Panc1 (cell line): ENCODE results near the gene SAMM50. TPM values are rescaled to one million over a fixed set of nuclear protein-coding genes. Genes with fewer than 3 reads are reported as not detected.

Experiments used
- ATAC-seq: fragments of 200-7000 bp; cut with Tn5 transposase; 2 replicates; pipeline ENCODE4 v1.9.1; 2020; ENCODE audit warnings: mild to moderate bottlenecking, moderate library complexity
- BruUV-seq: library from RNA; stranded (reverse); fragments of 400-500 nt; replicated peaks from 2 replicates; lab custom pipeline; 2021; lab: Mats Ljungman, UMichigan
- CTCF ChIA-PET: fragments of 300-600 bp; sonication (Branson Sonifier 250); formaldehyde crosslinking; loops from one replicate; lab custom pipeline; 2022; ENCODE audit warnings: antibody characterized with exemption; lab: Charles Lee
- POLR2A ChIA-PET: fragments of 300-600 bp; sonication (Branson Sonifier 250); formaldehyde crosslinking; loops from one replicate; lab custom pipeline; 2022; ENCODE audit warnings: antibody characterized with exemption; lab: Charles Lee
- DNase-seq: peaks from one replicate; pipeline ENCODE4 v3.0.0-alpha.2; 2010; ENCODE audit warnings: low read depth, low spot score
- H3K27ac ChIP-seq: 2 replicates; pipeline ENCODE4 v1.5.1; 2011; ENCODE audit warnings: mild to moderate bottlenecking, low read length, inconsistent platforms
- H3K27me3 ChIP-seq: fragments of 200-500 bp; sonication (Bioruptor generic); 2 replicates; pipeline ENCODE4 v1.6.0; 2014; ENCODE audit warnings: low read length, inconsistent platforms; ENCODE audit not compliant: control insufficient read depth, insufficient read depth
- H3K36me3 ChIP-seq: fragments of 200-500 bp; sonication (Bioruptor generic); 2 replicates; pipeline ENCODE4 v1.5.1; 2014; ENCODE audit warnings: inconsistent platforms, mild to moderate bottlenecking, low read length, moderate library complexity; ENCODE audit not compliant: control insufficient read depth, insufficient read depth
- H3K4me1 ChIP-seq: 2 replicates; pipeline ENCODE4 v1.5.1; 2011; ENCODE audit warnings: inconsistent platforms, mild to moderate bottlenecking, low read length, moderate library complexity; ENCODE audit not compliant: control insufficient read depth, insufficient read depth
- H3K4me3 ChIP-seq, 2 experiments: 2 replicates each; pipeline ENCODE4 v1.5.1; 2011 to 2012; ENCODE audit warnings: low read depth in 2 of 2, low read length in 2 of 2, mild to moderate bottlenecking in 2 of 2, inconsistent platforms in 1 of 2, moderate library complexity in 1 of 2
- H3K9me3 ChIP-seq: fragments of 200-500 bp; sonication (Bioruptor generic); 2 replicates; pipeline ENCODE4 v1.5.1; 2014; ENCODE audit warnings: low read depth, mild to moderate bottlenecking, inconsistent platforms, low read length, moderate library complexity; ENCODE audit not compliant: control insufficient read depth, insufficient read depth
- POLR2AphosphoS5 ChIP-seq: IDR thresholded peaks from 2 replicates; pipeline ENCODE4 v1.6.1; 2012; ENCODE audit warnings: mild to moderate bottlenecking, low read depth, low read length, moderate library complexity
- REST ChIP-seq, 2 experiments: IDR thresholded peaks; 2 replicates each; pipeline ENCODE4 v1.6.1; 2011 to 2012; ENCODE audit warnings: low read depth in 2 of 2, control low read depth in 1 of 2, low read length in 1 of 2, mild to moderate bottlenecking in 1 of 2, moderate library complexity in 1 of 2; ENCODE audit not compliant: insufficient read depth in 1 of 2
- SIN3A ChIP-seq: IDR thresholded peaks from 2 replicates; pipeline ENCODE4 v1.6.1; 2012; ENCODE audit warnings: low read depth, mild to moderate bottlenecking, low read length, moderate library complexity, borderline replicate concordance; ENCODE audit not compliant: insufficient read depth
- TCF7L2 ChIP-seq: IDR thresholded peaks from 2 replicates; pipeline ENCODE4 v1.6.1; 2011; ENCODE audit warnings: mild to moderate bottlenecking, low read depth, low read length, inconsistent platforms
- in situ Hi-C: cut with HindIII; loops from 2 replicates; pipeline ENCODE4 v1.10.0; 2016; ENCODE audit warnings: low sequenced_read_pairs, low pct_unique_long_range_greater_than_20kb
- intact Hi-C: fragments of 100-400 bp; cut with micrococcal nuclease; formaldehyde crosslinking; loops from one replicate; pipeline ENCODE4 v1.10.0; 2022; ENCODE audit not compliant: unreplicated experiment
- total RNA-seq: library from RNA; stranded (reverse); gene quantifications from one replicate; pipeline ENCODE4 v1.2.1, GENCODE V29; 2021; ENCODE audit not compliant: unreplicated experiment
- TF ChIP-seq, protein P1 (sequence below): fragments of 450-650 bp; IDR thresholded peaks from 2 replicates; pipeline ENCODE4 v1.5.1; 2017; ENCODE audit warnings: mild to moderate bottlenecking

The SAMM50 gene
- total RNA-seq, 1 experiment from 2014 or later, result 40.5 TPM

DNA sequence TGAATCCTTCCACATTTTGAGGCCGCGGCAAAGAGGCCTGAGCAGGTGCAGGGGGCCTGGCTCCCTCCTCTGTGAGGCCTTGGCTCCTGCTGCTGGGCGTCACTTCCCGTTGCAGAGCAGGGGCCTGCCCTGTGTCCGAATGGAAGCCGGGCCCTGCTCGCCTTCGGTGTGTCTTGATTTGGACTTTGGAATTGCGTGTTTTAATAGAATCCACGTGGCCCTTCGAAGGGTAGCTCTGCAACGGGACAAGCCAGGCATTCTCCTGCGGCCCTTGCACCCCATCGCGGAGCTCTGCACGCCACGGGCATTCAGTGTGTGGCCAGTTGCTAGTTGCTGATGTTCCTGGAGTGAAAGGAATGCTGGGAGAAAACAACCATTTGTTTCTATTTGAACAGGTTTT lies 25.8 kb downstream of the SAMM50 start:
- intact Hi-C loops (no loop called here), in situ Hi-C loops (no loop called here)
- TF ChIP-seq, protein P1, sequence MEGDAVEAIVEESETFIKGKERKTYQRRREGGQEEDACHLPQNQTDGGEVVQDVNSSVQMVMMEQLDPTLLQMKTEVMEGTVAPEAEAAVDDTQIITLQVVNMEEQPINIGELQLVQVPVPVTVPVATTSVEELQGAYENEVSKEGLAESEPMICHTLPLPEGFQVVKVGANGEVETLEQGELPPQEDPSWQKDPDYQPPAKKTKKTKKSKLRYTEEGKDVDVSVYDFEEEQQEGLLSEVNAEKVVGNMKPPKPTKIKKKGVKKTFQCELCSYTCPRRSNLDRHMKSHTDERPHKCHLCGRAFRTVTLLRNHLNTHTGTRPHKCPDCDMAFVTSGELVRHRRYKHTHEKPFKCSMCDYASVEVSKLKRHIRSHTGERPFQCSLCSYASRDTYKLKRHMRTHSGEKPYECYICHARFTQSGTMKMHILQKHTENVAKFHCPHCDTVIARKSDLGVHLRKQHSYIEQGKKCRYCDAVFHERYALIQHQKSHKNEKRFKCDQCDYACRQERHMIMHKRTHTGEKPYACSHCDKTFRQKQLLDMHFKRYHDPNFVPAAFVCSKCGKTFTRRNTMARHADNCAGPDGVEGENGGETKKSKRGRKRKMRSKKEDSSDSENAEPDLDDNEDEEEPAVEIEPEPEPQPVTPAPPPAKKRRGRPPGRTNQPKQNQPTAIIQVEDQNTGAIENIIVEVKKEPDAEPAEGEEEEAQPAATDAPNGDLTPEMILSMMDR, result no peak
- TF ChIP-seq REST (IDR thresholded peaks at IDR 0.05; ENCODE audit: insufficient read depth in 1 of 2, low read depth in 2 of 2, low read length in 1 of 2) (no peak), TCF7L2 (no peak), POLR2AphosphoS5 (no peak), SIN3A (no peak)
- no TSS peak for BruUV-seq
- ChIA-PET CTCF (no interaction called here), POLR2A (no interaction called here)
- no peaks in the 10 kb centered on the region for H3K9me3 ChIP-seq
- peaks cover 9% of the 10 kb centered on the region for H3K36me3 ChIP-seq
- H3K27me3 ChIP-seq, result no peaks in the 10 kb centered on the region
- no peaks in the 10 kb centered on the region for H3K4me1 ChIP-seq
- H3K27ac ChIP-seq, result no peak overlapping the region
- no peak overlapping the region for H3K4me3 ChIP-seq
- DNase-seq (no peak), ATAC-seq (no peak)

DNA sequence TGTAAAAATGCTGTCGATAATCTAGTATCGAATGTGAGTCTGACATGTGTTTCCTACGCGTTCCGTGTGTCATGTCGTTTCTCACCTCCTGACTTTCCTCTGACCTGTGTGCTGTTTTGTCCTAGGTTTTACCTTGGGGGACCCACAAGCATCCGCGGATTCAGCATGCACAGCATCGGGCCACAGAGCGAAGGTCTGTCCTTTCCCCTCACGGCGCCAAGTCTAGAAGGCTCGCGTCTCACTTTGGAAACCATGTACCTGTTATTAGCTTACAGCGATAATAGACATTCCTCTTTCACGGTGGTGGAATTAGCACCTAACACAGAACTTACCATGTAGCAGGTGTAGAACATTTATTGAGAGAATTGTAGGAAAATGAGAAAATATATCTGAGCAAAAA lies 28.6 kb downstream of the SAMM50 start:
- Histone ChIP-seq H3K36me3 (peaks cover 6% of the 10 kb centered on the region), H3K4me1 (no peaks in the 10 kb centered on the region), H3K27me3 (no peaks in the 10 kb centered on the region), H3K27ac (no peak overlapping the region), H3K9me3 (no peaks in the 10 kb centered on the region), H3K4me3 (no peak overlapping the region)
- intact Hi-C loops, result no loop called here
- ATAC-seq, result no peak
- DNase-seq, result no peak
- TF ChIP-seq TCF7L2, result no peak
- TF ChIP-seq, protein P1, result no peak
- TF ChIP-seq SIN3A, result no peak
- TF ChIP-seq REST (IDR thresholded peaks at IDR 0.05; ENCODE audit: insufficient read depth in 1 of 2, low read depth in 2 of 2, low read length in 1 of 2), result no peak
- no peak for TF ChIP-seq POLR2AphosphoS5
- in situ Hi-C loops, result no loop called here
- CTCF ChIA-PET, result interaction anchor here (0.6 kb wide), 1 partner anchor 683 kb away, joined by 4 read pairs; no protein-coding TSS in a partner anchor
- POLR2A ChIA-PET, result no interaction called here
- no TSS peak for BruUV-seq
